DMS53 (cell line): ENCODE data around the gene TANGO6.
A peak's percentile ranks its signal among the peaks of the same experiment; 100 is the strongest.

ENCODE experiments used
- DNase-seq: peaks from one replicate; lab custom pipeline; 2025; lab: John Stamatoyannopoulos, UW

TANGO6 gene

GRCh38 chr16:69100071-69100691, 256.9 kb downstream of the TANGO6 start:
- DNase-seq: peak; percentile 33

- peak; percentile 69 for DNase-seq
Measured at GRCh38 chr16:69105501-69106361, 262.4 kb downstream of the TANGO6 start, which contains the start of gene HAS3. Gene HAS3, plus strand, starts transcription at chr16:69105653. Its CDS starts 3,743 bp downstream, at chr16:69109396.

GRCh38 chr16:69106491-69107315, 263.4 kb downstream of the TANGO6 start:
- peak; percentile 46 for DNase-seq

GRCh38 chr16:69107316-69107962, 264.1 kb downstream of the TANGO6 start:
- peak; percentile 43 for DNase-seq

DNA sequence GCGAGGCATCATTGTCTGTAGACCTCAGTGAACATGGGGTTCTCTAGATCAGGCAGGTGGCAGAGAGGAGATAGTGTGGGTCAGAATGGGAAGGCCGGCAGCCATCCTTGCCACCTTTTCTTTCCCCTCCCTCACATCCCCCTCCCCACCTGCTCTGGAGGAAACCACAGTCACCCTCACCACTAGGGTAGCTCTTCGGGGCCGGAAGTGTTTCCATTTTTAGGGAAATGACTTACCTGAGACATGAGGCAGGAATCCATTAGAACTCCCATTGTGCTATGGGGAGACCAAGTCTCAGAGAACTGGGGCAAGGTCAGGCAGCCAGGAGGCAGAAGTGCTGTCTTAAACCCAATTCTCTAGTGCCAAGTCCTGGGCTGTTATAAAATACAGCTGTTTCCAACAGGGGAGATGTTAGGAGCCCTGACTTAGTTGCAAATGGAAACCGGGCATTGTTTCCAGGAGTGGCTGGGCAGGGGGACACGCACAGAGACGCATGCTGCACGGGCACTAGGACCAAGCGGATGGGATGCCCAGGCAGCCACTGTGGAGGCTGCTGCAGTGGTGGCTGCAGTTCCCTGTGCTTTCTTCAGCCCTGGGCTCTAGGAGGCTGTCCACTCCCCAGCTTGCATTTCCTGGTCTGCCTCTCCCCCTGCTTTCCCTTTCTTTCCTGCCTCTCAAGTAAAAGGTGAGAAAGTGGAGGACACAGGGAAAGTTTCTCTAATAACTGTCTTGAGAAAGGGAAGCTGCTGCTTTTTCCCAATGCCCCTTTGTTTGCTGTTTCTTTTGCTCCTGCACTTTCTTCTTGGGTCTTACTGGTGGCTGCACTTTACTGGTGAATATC, 265.0 kb downstream of the TANGO6 start:
- no peak for DNase-seq

DNA sequence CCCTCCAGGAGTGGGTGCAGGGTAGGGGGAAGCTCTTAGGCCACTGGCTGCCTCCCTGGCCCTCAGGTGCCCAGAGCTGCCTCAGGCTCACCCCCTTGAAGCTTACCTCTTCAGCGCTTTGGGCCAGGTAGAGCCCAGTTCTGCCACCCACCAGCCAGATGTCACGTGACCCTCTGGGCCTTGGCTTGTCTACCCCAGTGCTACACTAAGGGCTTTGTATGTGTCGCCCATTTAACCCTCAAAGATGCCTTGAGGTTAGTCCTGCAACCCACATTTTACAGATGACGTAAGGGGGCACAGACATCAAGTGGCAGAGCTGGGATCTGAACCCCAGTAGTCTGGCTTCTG, 265.5 kb downstream of the TANGO6 start:
- DNase-seq: no peak

GRCh38 chr16:69109486-69110270, 266.3 kb downstream of the TANGO6 start:
- DNase-seq: no peak

GRCh38 chr16:69110406-69110805, 267.1 kb downstream of the TANGO6 start:
- no peak for DNase-seq

GRCh38 chr16:69111216-69111875, 268.0 kb downstream of the TANGO6 start:
- no peak for DNase-seq

DNA sequence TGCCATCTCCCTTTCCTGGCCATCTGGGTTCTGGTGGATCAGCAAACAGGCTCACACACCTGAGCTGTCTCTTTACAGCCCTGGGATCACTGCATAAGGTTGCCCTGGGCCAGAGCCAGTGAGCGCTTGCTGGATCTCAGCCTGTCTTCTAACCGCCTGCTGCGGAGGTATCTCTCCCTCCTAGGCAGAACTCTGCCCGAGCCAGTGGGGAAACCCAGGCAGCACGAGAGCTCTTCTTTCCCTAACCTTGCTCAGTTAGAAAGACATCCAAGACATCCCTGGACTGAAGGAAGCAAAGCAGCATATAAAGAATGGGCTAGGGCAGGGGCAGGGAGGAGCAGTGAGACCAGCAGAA, 268.5 kb downstream of the TANGO6 start:
- DNase-seq: no peak

- peak; percentile 74 for DNase-seq
Measured at GRCh38 chr16:69112285-69113129, 269.2 kb downstream of the TANGO6 start.

- DNase-seq: no peak
Measured at GRCh38 chr16:69113216-69113615, 269.9 kb downstream of the TANGO6 start.

DNA sequence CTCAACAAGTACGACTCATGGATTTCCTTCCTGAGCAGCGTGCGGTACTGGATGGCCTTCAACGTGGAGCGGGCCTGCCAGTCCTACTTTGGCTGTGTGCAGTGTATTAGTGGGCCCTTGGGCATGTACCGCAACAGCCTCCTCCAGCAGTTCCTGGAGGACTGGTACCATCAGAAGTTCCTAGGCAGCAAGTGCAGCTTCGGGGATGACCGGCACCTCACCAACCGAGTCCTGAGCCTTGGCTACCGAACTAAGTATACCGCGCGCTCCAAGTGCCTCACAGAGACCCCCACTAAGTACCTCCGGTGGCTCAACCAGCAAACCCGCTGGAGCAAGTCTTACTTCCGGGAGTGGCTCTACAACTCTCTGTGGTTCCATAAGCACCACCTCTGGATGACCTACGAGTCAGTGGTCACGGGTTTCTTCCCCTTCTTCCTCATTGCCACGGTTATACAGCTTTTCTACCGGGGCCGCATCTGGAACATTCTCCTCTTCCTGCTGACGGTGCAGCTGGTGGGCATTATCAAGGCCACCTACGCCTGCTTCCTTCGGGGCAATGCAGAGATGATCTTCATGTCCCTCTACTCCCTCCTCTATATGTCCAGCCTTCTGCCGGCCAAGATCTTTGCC, 271.1 kb downstream of the TANGO6 start:
- no peak for DNase-seq

DNA sequence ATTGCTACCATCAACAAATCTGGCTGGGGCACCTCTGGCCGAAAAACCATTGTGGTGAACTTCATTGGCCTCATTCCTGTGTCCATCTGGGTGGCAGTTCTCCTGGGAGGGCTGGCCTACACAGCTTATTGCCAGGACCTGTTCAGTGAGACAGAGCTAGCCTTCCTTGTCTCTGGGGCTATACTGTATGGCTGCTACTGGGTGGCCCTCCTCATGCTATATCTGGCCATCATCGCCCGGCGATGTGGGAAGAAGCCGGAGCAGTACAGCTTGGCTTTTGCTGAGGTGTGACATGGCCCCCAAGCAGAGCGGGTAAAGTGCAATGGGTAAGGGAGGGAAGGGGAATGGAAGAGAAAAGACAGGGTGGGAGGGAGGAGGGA, 271.6 kb downstream of the TANGO6 start:
- DNase-seq: no peak

GRCh38 chr16:69115361-69115760, 272.0 kb downstream of the TANGO6 start:
- no peak for DNase-seq

- no peak for DNase-seq
Measured at GRCh38 chr16:69115837-69116236, 272.5 kb downstream of the TANGO6 start.

DNA sequence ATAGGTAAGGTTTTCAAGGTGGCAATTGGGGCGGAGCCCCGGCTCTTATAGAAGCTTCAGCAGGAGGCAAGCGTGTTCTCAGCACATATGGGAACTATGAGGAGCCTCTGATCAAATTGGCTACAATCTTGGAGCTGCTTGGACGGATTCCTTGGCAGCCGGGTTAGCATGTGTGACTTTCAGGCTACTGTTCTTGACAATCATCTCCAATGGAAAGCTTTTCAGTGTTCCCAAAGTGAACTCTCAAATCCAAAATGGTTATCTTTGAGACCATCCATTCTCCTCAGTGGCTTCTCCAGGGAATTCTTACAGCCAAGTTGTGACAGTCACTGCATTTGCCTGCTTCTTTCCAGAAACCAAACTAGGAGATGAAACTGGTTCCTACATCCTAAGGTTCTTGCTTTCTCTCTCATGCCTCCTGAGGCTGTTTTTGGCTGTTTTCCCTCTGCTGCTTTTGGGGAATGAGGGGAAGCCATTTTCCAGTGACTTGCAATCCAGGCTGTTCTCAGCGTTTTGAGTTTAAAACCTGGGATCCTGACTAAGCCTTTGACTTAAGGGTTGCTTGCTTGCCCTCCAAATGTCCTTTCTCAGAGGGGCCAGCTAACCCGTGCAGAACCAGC, 273.0 kb downstream of the TANGO6 start:
- DNase-seq: no peak

DNA sequence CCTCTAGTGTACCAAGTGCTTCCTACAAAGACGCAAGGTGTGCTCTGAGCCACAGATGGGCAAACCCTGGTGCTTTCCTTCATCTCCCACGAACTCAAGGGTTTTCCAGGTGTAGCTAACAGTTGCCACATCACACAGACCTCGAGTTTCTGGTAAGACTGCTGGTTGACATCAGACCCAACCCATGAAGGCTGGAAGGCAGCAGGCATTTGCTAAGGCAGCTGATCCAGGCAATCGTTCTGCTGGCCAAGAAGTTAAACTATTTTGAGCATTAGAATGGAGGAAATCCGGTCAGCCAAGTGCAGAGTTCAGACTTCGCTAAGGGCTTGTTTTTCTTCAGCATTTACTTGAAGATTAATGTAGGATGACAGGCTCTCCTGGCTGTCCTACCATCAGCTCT, 273.6 kb downstream of the TANGO6 start:
- DNase-seq: no peak
